IMR-90 (cell line): ENCODE results near the gene RAB11A. TPM values are rescaled to one million over a fixed set of nuclear protein-coding genes. Genes with fewer than 3 reads are reported as not detected.

Experiments used
- ATAC-seq: fragments of 200-7000 bp; cut with Tn5 transposase; 2 replicates; pipeline ENCODE4 v1.9.1; 2020; ENCODE audit warnings: low read depth, mild to moderate bottlenecking, moderate library complexity
- BruUV-seq: library from RNA; stranded (reverse); fragments of 400-500 nt; replicated peaks from 2 replicates; lab custom pipeline; 2021; lab: Mats Ljungman, UMichigan
- CTCF ChIA-PET: fragments of 300-600 bp; formaldehyde crosslinking; extraction: SDS; loops from one replicate; lab custom pipeline; 2021; ENCODE audit warnings: antibody characterized with exemption; lab: Yijun Ruan, JAX
- POLR2A ChIA-PET: fragments of 300-600 bp; sonication (Branson Sonifier 250); formaldehyde crosslinking; loops from one replicate; lab custom pipeline; 2022; ENCODE audit warnings: antibody characterized with exemption; ENCODE audit not compliant: unreplicated experiment; lab: Charles Lee
- DNase-seq: peaks from one replicate; pipeline ENCODE4 v3.0.0; 2013
- H2AFZ ChIP-seq: replicated peaks from 2 replicates; pipeline ENCODE3; 2013; ENCODE audit warnings: low read length, mild to moderate bottlenecking; ENCODE audit not compliant: poor library complexity
- H2AK5ac ChIP-seq: 2 replicates; pipeline ENCODE4 v1.6.1; 2013; ENCODE audit warnings: low read depth, low read length, inconsistent platforms
- H2AK9ac ChIP-seq: replicated peaks from 2 replicates; pipeline ENCODE3; 2013; ENCODE audit warnings: mild to moderate bottlenecking, low read depth, low read length, moderate library complexity; ENCODE audit not compliant: poor library complexity
- H2BK120ac ChIP-seq: 2 replicates; pipeline ENCODE4 v1.6.1; 2013; ENCODE audit warnings: low read depth, low read length, inconsistent platforms
- H2BK15ac ChIP-seq: 3 replicates; pipeline ENCODE4 v1.6.1; 2013; ENCODE audit warnings: low read depth, low read length, inconsistent platforms
- H2BK20ac ChIP-seq: 2 replicates; pipeline ENCODE4 v1.6.1; 2013; ENCODE audit warnings: low read depth, mild to moderate bottlenecking, inconsistent platforms, low read length, moderate library complexity
- H2BK5ac ChIP-seq: 2 replicates; pipeline ENCODE4 v1.6.1; 2013; ENCODE audit warnings: mild to moderate bottlenecking, low read depth, low read length, inconsistent platforms; ENCODE audit not compliant: poor library complexity, severe bottlenecking
- H3K14ac ChIP-seq: replicated peaks from 2 replicates; pipeline ENCODE4 v1.6.1; 2013; ENCODE audit warnings: low read depth, low read length, inconsistent platforms
- H3K18ac ChIP-seq: 2 replicates; pipeline ENCODE4 v1.6.1; 2013; ENCODE audit warnings: low read depth, low read length, control low read depth
- H3K23ac ChIP-seq: 2 replicates; pipeline ENCODE4 v1.6.1; 2013; ENCODE audit warnings: low read depth, low read length, inconsistent platforms
- H3K27ac ChIP-seq: 2 replicates; pipeline ENCODE4 v1.5.1; 2013; ENCODE audit warnings: mild to moderate bottlenecking, control low read depth, low read length; ENCODE audit not compliant: insufficient read depth
- H3K27me3 ChIP-seq: 2 replicates; pipeline ENCODE4 v1.6.1; 2013; ENCODE audit warnings: low read length; ENCODE audit not compliant: control insufficient read depth, insufficient read depth
- H3K36me3 ChIP-seq: 2 replicates; pipeline ENCODE4 v1.6.1; 2013; ENCODE audit warnings: low read length, mixed read lengths; ENCODE audit not compliant: control insufficient read depth, insufficient read depth
- H3K4ac ChIP-seq: 2 replicates; pipeline ENCODE4 v1.6.1; 2013; ENCODE audit warnings: low read depth, low read length, inconsistent platforms
- H3K4me1 ChIP-seq: 2 replicates; pipeline ENCODE4 v1.6.1; 2013; ENCODE audit warnings: low read length, mixed read lengths; ENCODE audit not compliant: control insufficient read depth, insufficient read depth
- H3K4me2 ChIP-seq: 2 replicates; pipeline ENCODE4 v1.6.1; 2013; ENCODE audit warnings: low read depth, mild to moderate bottlenecking, control low read depth, low read length, moderate library complexity
- H3K4me3 ChIP-seq: 2 replicates; pipeline ENCODE4 v1.5.1; 2013; ENCODE audit warnings: low read depth, mild to moderate bottlenecking, control low read depth, low read length, moderate library complexity; ENCODE audit not compliant: insufficient read depth
- H3K56ac ChIP-seq: 2 replicates; pipeline ENCODE4 v1.6.1; 2013; ENCODE audit warnings: low read length, inconsistent platforms; ENCODE audit not compliant: insufficient read depth; ENCODE audit errors: extremely low read depth
- H3K79me1 ChIP-seq, 2 experiments: 2 replicates each; pipeline ENCODE4 v1.6.1; 2013; ENCODE audit warnings: low read length in 2 of 2, inconsistent platforms in 1 of 2, low read depth in 1 of 2
- H3K9ac ChIP-seq: 2 replicates; pipeline ENCODE4 v1.6.1; 2013; ENCODE audit warnings: low read depth, low read length, control low read depth
- H3K9me1 ChIP-seq: 2 replicates; pipeline ENCODE4 v1.6.1; 2013; ENCODE audit warnings: low read length, inconsistent platforms; ENCODE audit not compliant: insufficient read depth
- H3K9me3 ChIP-seq: 2 replicates; pipeline ENCODE4 v1.6.1; 2013; ENCODE audit warnings: low read length; ENCODE audit not compliant: control insufficient read depth, insufficient read depth
- H4K20me1 ChIP-seq: 2 replicates; pipeline ENCODE4 v1.6.1; 2013; ENCODE audit warnings: low read length, inconsistent platforms; ENCODE audit not compliant: insufficient read depth
- H4K5ac ChIP-seq: 2 replicates; pipeline ENCODE4 v1.6.1; 2013; ENCODE audit warnings: mild to moderate bottlenecking, low read depth, low read length, control low read depth
- H4K8ac ChIP-seq, 2 experiments: 2 replicates each; pipeline ENCODE4 v1.6.1; 2013; ENCODE audit warnings: low read depth in 2 of 2, low read length in 2 of 2, control low read depth in 1 of 2, inconsistent platforms in 1 of 2
- H4K91ac ChIP-seq: 2 replicates; pipeline ENCODE4 v1.6.1; 2013; ENCODE audit warnings: low read depth, low read length, inconsistent platforms; ENCODE audit not compliant: insufficient read depth
- BHLHE40 ChIP-seq: fragments of 150-350 bp; IDR thresholded peaks from 2 replicates; pipeline ENCODE4 v1.6.1; 2016; ENCODE audit warnings: mild to moderate bottlenecking, low read depth, low read length
- CEBPB ChIP-seq: IDR thresholded peaks from 2 replicates; pipeline ENCODE4 v1.6.1; 2012; ENCODE audit warnings: low read depth, low read length, improper control_type of control experiment
- CHD1 ChIP-seq: IDR thresholded peaks from 2 replicates; pipeline ENCODE4 v1.6.1; 2012; ENCODE audit warnings: low read depth, low read length, improper control_type of control experiment
- CTCF ChIP-seq: conservative IDR thresholded peaks from 2 replicates; pipeline ENCODE4 v1.5.1; 2012; ENCODE audit warnings: mild to moderate bottlenecking, low read depth, low read length, improper control_type of control experiment
- ELK1 ChIP-seq: fragments of 150-350 bp; IDR thresholded peaks from 2 replicates; pipeline ENCODE4 v1.6.1; 2016; ENCODE audit warnings: low read depth, mild to moderate bottlenecking, low read length, moderate library complexity, borderline replicate concordance
- FOS ChIP-seq: fragments of 150-350 bp; IDR thresholded peaks from 2 replicates; pipeline ENCODE4 v1.6.1; 2016; ENCODE audit warnings: low read depth, low read length
- MAFK ChIP-seq: IDR thresholded peaks from 2 replicates; pipeline ENCODE4 v1.6.1; 2012; ENCODE audit warnings: low read depth, low read length, improper control_type of control experiment
- MAZ ChIP-seq: IDR thresholded peaks from 2 replicates; pipeline ENCODE4 v1.6.1; 2012; ENCODE audit warnings: low read depth, mild to moderate bottlenecking, low read length, improper control_type of control experiment, moderate library complexity, borderline replicate concordance
- MXI1 ChIP-seq: IDR thresholded peaks from 2 replicates; pipeline ENCODE4 v1.6.1; 2012; ENCODE audit warnings: low read depth, mild to moderate bottlenecking, low read length, moderate library complexity, borderline replicate concordance
- NFE2L2 ChIP-seq: fragments of 150-350 bp; IDR thresholded peaks from 2 replicates; pipeline ENCODE4 v1.6.1; 2016; ENCODE audit warnings: low read depth, mild to moderate bottlenecking, low read length
- POLR2A ChIP-seq: IDR thresholded peaks from 2 replicates; pipeline ENCODE4 v1.6.1; 2012; ENCODE audit warnings: mild to moderate bottlenecking, low read depth, low read length
- RAD21 ChIP-seq: IDR thresholded peaks from 2 replicates; pipeline ENCODE4 v1.6.1; 2012; ENCODE audit warnings: low read length, improper control_type of control experiment
- RCOR1 ChIP-seq: IDR thresholded peaks from 2 replicates; pipeline ENCODE4 v1.6.1; 2012; ENCODE audit warnings: mild to moderate bottlenecking, low read length, improper control_type of control experiment; ENCODE audit not compliant: insufficient replicate concordance
- RFX5 ChIP-seq: IDR thresholded peaks from 2 replicates; pipeline ENCODE4 v1.8.0; 2012; ENCODE audit warnings: low read depth, mild to moderate bottlenecking, low read length, moderate library complexity
- SMC3 ChIP-seq: fragments of 150-350 bp; IDR thresholded peaks from 2 replicates; pipeline ENCODE4 v1.6.1; 2016; ENCODE audit warnings: low read depth, mild to moderate bottlenecking, antibody characterized with exemption, low read length, moderate library complexity
- USF2 ChIP-seq: fragments of 150-350 bp; IDR thresholded peaks from 2 replicates; pipeline ENCODE4 v1.6.1; 2017; ENCODE audit warnings: mild to moderate bottlenecking, antibody characterized with exemption, low read length, low read depth
- WGBS, 2 experiments: methylation state at CpG; one replicate each; pipeline versions ENCODE4 v1.1.5 to v1.1.7; 2013; ENCODE audit warnings: missing lambda C conversion rate in 2 of 2; ENCODE audit not compliant: insufficient read length in 1 of 2; ENCODE audit errors: extremely low coverage in 2 of 2; 5-methylcytosine and 5-hydroxymethylcytosine counted together
- dilution Hi-C: fragments of 300-500 bp; cut with HindIII; formaldehyde crosslinking; loops from one replicate; pipeline ENCODE4 v1.14.3; 2018; ENCODE audit warnings: low sequenced_read_pairs; ENCODE audit not compliant: unreplicated experiment
- in situ Hi-C: fragments of 300-500 bp; cut with MboI; formaldehyde crosslinking; loops from 3 replicates; pipeline ENCODE4 v1.14.3; 2019; ENCODE audit warnings: low sequenced_read_pairs, inconsistent platforms, mixed read lengths
- intact Hi-C: fragments of 100-400 bp; cut with micrococcal nuclease; formaldehyde crosslinking; loops from 2 replicates; pipeline ENCODE4 v1.10.0; 2022
- polyA plus RNA-seq, 3 experiments: library from polyadenylated mRNA; depleted of rRNA; stranded (reverse); fragments of >200 nt; gene quantifications; 2 replicates each; pipeline ENCODE4 v1.2.3, GENCODE V29; 2012; ENCODE audit warnings: low replicate concordance in 1 of 3
- total RNA-seq: library from RNA; depleted of rRNA; stranded (reverse); fragments of >200 nt; gene quantifications from 2 replicates; pipeline ENCODE4 v1.2.3, GENCODE V29; 2012

Gene RAB11A
- total and polyA plus RNA-seq, 2 of the 4 experiments (the other 2 are of a cell fraction), result 341 to 462 TPM

GRCh38 chr15:65924004-65924403 lies 54.7 kb downstream of the RAB11A start:
- in situ Hi-C loops, result loop anchor here (25.0 kb wide), 1 partner anchor 563 kb away; the partner anchor contains the start of gene SNAPC5
- intact Hi-C loops, result no loop called here
- ATAC-seq (no peak), DNase-seq (no peak)
- H3K4me2 ChIP-seq, result no peak overlapping the region
- no peak overlapping the region for H3K27ac ChIP-seq
- H2AK9ac ChIP-seq, result no peak overlapping the region
- no peak overlapping the region for H2BK120ac ChIP-seq
- no peaks in the 10 kb centered on the region for H3K9me1 ChIP-seq
- no peak overlapping the region for H2BK5ac ChIP-seq
- H2AK5ac ChIP-seq, result no peak overlapping the region
- no peak overlapping the region for H3K9ac ChIP-seq
- no peak overlapping the region for H4K91ac ChIP-seq
- no peak overlapping the region for H3K14ac ChIP-seq
- no peak overlapping the region for H4K5ac ChIP-seq
- no peaks in the 10 kb centered on the region for H3K27me3 ChIP-seq
- H4K20me1 ChIP-seq, result no peaks in the 10 kb centered on the region; the same call in 1 of the 2 replicates
- no TSS peak for BruUV-seq
- no peaks in the 10 kb centered on the region for H3K79me1 ChIP-seq
- H3K18ac ChIP-seq, result no peak overlapping the region
- CTCF ChIA-PET, result no interaction called here
- TF ChIP-seq RFX5 (no peak), CEBPB (no peak), RCOR1 (no peak), CHD1 (no peak), CTCF (no peak), RAD21 (no peak), MXI1 (no peak), NFE2L2 (no peak), BHLHE40 (no peak), MAZ (no peak), FOS (no peak), USF2 (no peak), MAFK (no peak), SMC3 (no peak), POLR2A (no peak), ELK1 (no peak)
- H3K36me3 ChIP-seq, result no peaks in the 10 kb centered on the region
- POLR2A ChIA-PET, result no interaction called here
- no peak overlapping the region for H3K4ac ChIP-seq
- no peaks in the 10 kb centered on the region for H3K9me3 ChIP-seq
- no CpG with 5 or more reads among the region's 3 CpGs for WGBS, 2 experiments
- H3K56ac ChIP-seq, result no peak overlapping the region
- H3K23ac ChIP-seq, result no peak overlapping the region
- H3K4me1 ChIP-seq, result no peaks in the 10 kb centered on the region
- H2AFZ ChIP-seq, result no peak overlapping the region
- no peak overlapping the region for H3K4me3 ChIP-seq
- dilution Hi-C loops, result no loop called here
- no peak overlapping the region for H4K8ac ChIP-seq
- H2BK15ac ChIP-seq, result no peak overlapping the region
- H2BK20ac ChIP-seq, result no peak overlapping the region
